PC-9 (cell line): Measurements from ENCODE around the gene CDADC1.

Experiments used
- CTCF ChIP-seq: fragments of 200-600 bp; sonication (generic); conservative IDR thresholded peaks from 2 replicates; pipeline ENCODE4 v1.6.1; 2017; ENCODE audit warnings: mixed run types, antibody characterized with exemption, mild to moderate bottlenecking, moderate library complexity
- EZH2 ChIP-seq: fragments of 200-600 bp; sonication (generic); IDR thresholded peaks from 2 replicates; pipeline ENCODE4 v1.8.0; 2017; ENCODE audit warnings: antibody characterized with exemption, low read depth

- no peak for TF ChIP-seq CTCF
- TF ChIP-seq EZH2 = no peak
These were observed 59.6 kb downstream of the CDADC1 start for GRCh38 chr13:49307365-49307764.
